Brain microvascular endothelial cell (primary cell): ENCODE data around the gene PLEKHA6.

Experiments
- DNase-seq: peaks from one replicate; pipeline ENCODE4 v3.0.0-alpha.2; 2020
- H3K27ac ChIP-seq: fragments of 250-450 bp; sonication (Bioruptor Pico); 2 replicates; pipeline ENCODE4 v1.5.1; 2020; ENCODE audit warnings: mild to moderate bottlenecking, moderate library complexity
- H3K27me3 ChIP-seq: fragments of 250-450 bp; sonication (Bioruptor Pico); replicated peaks from 2 replicates; pipeline ENCODE4 v1.5.1; 2020; ENCODE audit warnings: mild to moderate bottlenecking
- H3K36me3 ChIP-seq: fragments of 250-450 bp; sonication (Bioruptor Pico); replicated peaks from 2 replicates; pipeline ENCODE4 v1.5.1; 2020; ENCODE audit warnings: mild to moderate bottlenecking
- H3K4me3 ChIP-seq: 2 replicates; pipeline ENCODE4 v1.5.1; 2011; ENCODE audit warnings: low read depth, mild to moderate bottlenecking, control low read depth, low read length, moderate library complexity
- in situ Hi-C: cut with HindIII; loops from 2 replicates; pipeline ENCODE4 v1.10.0; 2017; ENCODE audit warnings: low sequenced_read_pairs, low pct_ligation_motif_present
- TF ChIP-seq, protein P1 (sequence below): IDR thresholded peaks from 2 replicates; pipeline ENCODE4 v1.5.1; 2011; ENCODE audit warnings: low read depth, mild to moderate bottlenecking, moderate library complexity, low read length, control low read depth, inconsistent platforms; ENCODE audit errors: missing control alignments

Gene PLEKHA6

DNA sequence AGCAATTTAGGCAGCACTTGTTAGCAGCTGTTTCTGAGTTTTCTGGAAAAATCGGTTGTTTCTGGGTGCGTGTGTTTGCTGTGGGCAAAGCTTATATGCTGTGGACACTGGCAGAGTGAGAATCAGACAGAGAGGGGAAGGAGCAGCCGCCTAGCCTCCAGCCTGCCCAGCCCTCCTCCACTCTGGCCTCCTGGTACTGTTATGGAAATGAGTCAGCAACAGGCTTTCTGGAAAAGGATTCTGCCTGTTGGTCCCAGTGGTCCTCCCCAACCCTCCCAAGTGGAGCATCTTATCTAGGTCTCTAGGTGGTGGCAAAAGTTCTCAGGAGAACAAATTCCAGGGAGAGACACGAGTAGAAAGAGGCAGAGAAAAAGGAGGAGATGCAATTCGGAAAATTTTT lies 103.8 kb downstream of the PLEKHA6 start:
- no peaks in the 10 kb centered on the region for H3K36me3 ChIP-seq
- TF ChIP-seq, protein P1, sequence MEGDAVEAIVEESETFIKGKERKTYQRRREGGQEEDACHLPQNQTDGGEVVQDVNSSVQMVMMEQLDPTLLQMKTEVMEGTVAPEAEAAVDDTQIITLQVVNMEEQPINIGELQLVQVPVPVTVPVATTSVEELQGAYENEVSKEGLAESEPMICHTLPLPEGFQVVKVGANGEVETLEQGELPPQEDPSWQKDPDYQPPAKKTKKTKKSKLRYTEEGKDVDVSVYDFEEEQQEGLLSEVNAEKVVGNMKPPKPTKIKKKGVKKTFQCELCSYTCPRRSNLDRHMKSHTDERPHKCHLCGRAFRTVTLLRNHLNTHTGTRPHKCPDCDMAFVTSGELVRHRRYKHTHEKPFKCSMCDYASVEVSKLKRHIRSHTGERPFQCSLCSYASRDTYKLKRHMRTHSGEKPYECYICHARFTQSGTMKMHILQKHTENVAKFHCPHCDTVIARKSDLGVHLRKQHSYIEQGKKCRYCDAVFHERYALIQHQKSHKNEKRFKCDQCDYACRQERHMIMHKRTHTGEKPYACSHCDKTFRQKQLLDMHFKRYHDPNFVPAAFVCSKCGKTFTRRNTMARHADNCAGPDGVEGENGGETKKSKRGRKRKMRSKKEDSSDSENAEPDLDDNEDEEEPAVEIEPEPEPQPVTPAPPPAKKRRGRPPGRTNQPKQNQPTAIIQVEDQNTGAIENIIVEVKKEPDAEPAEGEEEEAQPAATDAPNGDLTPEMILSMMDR: no peak
- no peak overlapping the region for H3K27ac ChIP-seq
- no peaks in the 10 kb centered on the region for H3K27me3 ChIP-seq
- in situ Hi-C loops: no loop called here
- H3K4me3 ChIP-seq: no peak overlapping the region
- no peak for DNase-seq

DNA sequence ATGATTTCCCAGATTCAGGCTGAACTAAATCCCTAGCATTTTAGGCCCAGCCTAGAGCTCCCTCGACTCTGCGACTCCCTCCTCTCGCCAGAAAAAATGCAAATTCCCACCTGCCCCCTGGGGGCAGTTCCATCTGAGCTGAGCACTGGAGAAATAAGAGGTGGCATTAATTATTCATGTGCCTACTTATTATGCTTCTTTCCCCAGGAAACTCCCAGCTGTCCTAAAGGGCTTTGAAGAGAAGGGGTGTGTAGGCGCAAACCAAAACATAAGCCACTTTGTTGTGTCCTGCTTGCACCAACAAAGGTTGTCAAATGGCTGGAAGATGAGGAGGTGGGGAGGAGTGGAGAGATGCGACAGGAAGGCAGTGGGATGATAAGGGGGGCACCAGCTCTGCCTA lies 104.5 kb downstream of the PLEKHA6 start:
- Histone ChIP-seq H3K27me3 (no peaks in the 10 kb centered on the region), H3K4me3 (no peak overlapping the region), H3K27ac (no peak overlapping the region), H3K36me3 (no peaks in the 10 kb centered on the region)
- in situ Hi-C loops: no loop called here
- no peak for DNase-seq
- TF ChIP-seq, protein P1: no peak

DNA sequence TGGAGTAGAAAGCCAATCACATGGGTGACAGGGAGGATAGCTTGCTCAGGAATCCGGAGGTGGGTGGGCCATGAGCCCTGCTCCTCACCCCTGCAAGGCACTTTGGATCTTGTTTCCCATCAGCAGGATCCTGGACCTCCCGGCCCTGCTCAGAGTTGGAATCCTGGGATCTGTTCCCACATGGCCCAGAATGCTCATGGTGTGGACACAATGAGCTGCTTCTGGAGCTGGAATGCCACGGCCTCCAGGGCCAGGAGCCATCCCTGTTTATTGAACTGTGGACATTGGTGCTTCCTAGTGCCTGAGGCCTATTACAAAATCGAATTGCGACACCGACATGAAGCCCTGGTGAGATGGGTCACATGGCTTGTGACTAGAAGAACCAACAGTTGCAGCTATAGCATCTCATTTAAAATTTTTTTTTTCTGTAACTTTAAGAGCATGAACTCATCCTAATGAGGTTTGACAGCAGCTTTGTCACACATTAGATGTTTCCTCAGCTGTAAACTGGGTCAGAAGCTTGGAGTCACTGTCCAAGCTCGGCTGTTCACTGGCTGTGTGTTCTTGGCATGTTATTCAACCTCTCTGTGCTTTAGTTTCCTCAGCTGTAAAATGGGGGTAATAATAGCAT lies 105.6 kb downstream of the PLEKHA6 start:
- in situ Hi-C loops: no loop called here
- Histone ChIP-seq H3K27me3 (no peaks in the 10 kb centered on the region), H3K36me3 (no peaks in the 10 kb centered on the region), H3K4me3 (no peak overlapping the region), H3K27ac (no peak overlapping the region)
- peak; percentile 3 for DNase-seq
- TF ChIP-seq, protein P1: no peak

DNA sequence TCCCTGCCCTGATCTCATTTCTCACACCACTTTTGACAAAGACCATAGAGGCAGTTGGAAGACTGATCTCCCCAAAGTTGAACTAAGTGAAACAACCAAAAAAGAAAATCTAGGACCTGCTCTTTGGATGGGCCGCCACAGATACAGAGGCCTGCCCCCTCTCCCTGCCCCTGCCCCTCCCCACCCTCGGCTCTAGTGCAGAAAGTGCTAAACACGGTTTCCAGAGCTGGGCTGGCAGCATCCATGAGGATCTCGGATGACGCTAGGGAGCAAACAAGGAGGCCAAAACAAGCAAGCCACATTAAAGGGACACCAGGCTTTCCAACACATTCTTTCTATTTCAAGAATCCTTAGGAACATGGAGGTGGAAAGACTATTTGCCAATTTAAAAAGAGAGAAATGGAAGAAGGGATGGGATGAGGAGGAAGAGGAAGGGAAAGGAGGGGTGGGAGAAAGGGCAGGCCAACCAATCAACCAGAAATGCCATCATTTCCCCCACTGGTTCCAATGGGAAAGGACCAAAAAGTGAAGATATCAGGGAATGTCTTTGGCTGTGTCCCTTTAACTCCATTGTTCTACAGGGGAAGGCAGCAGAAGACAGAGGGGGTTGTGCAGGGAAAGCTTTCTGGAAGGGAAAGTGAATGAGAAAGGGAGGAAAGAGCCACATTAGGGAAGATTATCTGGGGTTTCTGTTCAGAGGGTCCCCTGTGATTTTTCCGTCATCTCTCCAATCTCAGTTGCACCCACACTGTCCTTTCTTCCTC lies 107.6 kb downstream of the PLEKHA6 start:
- H3K27me3 ChIP-seq: no peaks in the 10 kb centered on the region
- no peak overlapping the region for H3K4me3 ChIP-seq
- in situ Hi-C loops: no loop called here
- TF ChIP-seq, protein P1: no peak
- H3K36me3 ChIP-seq: no peaks in the 10 kb centered on the region
- DNase-seq: no peak
- no peak overlapping the region for H3K27ac ChIP-seq

DNA sequence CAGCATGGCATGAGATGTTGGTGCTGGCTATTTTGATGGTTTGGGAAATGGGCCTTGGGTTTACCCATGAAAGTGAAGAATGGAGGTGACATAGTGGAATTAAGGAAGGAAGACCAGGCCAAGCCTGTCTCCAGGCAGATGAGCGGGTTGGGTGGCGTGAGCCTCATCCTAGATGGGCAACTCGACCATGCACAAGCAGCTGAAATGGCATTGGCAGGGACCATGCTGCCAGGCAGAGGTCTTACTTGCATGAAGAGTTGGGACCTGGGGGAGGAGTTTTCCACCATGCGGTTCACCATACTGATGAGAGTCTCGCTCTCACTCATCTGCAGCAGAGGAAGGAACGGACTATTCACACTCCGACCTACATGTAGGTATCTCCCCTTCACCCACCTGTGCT lies 108.4 kb downstream of the PLEKHA6 start:
- no peak for DNase-seq
- Histone ChIP-seq H3K27me3 (no peaks in the 10 kb centered on the region), H3K4me3 (no peak overlapping the region), H3K36me3 (no peaks in the 10 kb centered on the region), H3K27ac (no peak overlapping the region)
- in situ Hi-C loops: no loop called here
- TF ChIP-seq, protein P1: no peak
